Measurements from ENCODE around the gene ADAMTS2.

The ADAMTS2 gene

DNA sequence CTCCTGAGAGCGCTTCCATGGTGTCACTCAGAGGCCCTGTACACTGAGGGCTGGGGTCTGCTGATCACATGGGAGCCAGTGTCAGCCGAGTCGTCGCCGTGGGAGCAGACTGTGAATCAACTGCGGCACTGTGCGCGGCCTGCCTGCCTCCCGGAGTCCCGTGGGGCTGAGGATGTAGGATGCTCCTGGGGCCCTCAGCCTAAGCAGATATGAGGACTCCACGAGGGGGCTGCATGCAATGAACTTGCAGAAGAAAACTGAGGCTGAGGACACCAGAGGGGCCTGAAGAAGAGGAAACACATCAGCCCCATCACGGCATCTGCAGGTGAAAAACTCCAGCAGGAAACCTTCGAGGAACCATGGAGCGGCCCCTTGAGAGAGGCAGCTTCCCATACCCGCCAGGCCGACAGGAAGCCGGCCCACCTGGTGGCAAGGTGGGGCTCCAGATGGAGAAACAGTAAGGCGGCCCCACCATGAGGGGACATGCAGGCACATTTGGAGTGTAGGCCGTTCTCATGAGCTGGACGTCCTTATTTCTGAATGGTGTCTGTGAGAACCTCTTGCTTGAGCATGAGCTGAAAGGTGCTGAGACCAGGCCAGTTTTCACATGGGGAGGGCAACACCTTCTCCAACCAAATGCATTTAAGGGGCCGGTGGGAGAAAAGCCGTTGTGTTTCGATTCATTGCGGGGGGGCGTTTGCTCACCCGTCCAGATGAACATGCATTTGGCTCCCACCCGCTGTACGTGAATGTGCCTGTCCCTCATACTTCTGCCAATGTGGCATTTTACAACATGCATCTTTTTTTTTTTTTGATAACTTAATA is 35.2 kb upstream of the ADAMTS2 start:
- Histone ChIP-seq H3K9me3 (ENCODE audit: low read length) (no peaks in the 10 kb centered on the region), H3K4me3 (ENCODE audit: low read depth, low read length, poor library complexity, severe bottlenecking) (no peak overlapping the region), H3K27ac (ENCODE audit: low read depth, low read length, poor library complexity, severe bottlenecking) (no peak overlapping the region), H2AFZ (ENCODE audit: low read length) (no peak overlapping the region), H3K4me2 (ENCODE audit: low read length) (no peak overlapping the region), H3K36me3 (ENCODE audit: insufficient read depth, low read length) (no peaks in the 10 kb centered on the region), H3K9ac (ENCODE audit: low read length) (no peak overlapping the region), H3K4me1 (ENCODE audit: insufficient read depth, low read length, severe bottlenecking) (no peaks in the 10 kb centered on the region), H3K79me2 (ENCODE audit: insufficient read depth, low read length) (no peaks in the 10 kb centered on the region), H4K20me1 (ENCODE audit: insufficient read depth, low read length) (no peaks in the 10 kb centered on the region), H3K9me2 (ENCODE audit: low read depth, low read length) (no peaks in the 10 kb centered on the region), H3F3A (ENCODE audit: insufficient read depth, low read length) (no peaks in the 10 kb centered on the region), H3K27me3 (ENCODE audit: insufficient read depth, low read length) (no peaks in the 10 kb centered on the region)
- no peak for TF ChIP-seq EZH2 (IDR thresholded peaks at IDR 0.05; ENCODE audit: borderline replicate concordance, low read length)
- TF ChIP-seq, protein P1, sequence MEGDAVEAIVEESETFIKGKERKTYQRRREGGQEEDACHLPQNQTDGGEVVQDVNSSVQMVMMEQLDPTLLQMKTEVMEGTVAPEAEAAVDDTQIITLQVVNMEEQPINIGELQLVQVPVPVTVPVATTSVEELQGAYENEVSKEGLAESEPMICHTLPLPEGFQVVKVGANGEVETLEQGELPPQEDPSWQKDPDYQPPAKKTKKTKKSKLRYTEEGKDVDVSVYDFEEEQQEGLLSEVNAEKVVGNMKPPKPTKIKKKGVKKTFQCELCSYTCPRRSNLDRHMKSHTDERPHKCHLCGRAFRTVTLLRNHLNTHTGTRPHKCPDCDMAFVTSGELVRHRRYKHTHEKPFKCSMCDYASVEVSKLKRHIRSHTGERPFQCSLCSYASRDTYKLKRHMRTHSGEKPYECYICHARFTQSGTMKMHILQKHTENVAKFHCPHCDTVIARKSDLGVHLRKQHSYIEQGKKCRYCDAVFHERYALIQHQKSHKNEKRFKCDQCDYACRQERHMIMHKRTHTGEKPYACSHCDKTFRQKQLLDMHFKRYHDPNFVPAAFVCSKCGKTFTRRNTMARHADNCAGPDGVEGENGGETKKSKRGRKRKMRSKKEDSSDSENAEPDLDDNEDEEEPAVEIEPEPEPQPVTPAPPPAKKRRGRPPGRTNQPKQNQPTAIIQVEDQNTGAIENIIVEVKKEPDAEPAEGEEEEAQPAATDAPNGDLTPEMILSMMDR (IDR thresholded peaks at IDR 0.05; ENCODE audit: low read length): no peak

DNA sequence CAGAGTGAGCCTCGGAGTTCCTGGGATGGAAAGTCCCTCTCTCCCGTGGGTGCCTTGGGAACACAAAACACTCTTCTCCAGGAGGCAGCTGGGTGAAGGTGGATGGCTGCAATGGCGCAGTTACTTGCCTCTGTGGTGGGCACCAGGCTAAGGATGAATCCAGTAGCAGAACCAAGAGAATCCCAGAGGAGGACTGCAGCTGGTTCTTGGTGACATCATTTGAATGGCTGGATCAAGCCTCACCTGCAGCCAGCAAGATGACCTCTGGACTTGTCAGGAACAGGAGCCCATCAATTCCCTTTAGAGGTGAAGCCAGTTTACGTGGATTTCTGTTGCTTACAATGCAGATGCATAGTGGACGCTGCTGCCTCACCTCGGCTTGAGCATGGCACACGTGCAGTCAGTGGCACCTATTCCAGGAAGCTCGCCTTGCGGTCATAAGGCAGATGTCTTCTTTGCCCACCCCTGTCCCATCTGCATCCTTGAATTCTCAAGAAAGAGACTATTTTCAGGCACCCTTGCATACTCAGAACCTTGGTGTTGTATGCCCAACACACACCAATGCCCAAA is 34.1 kb upstream of the ADAMTS2 start:
- no peak overlapping the region for H3K27ac ChIP-seq (ENCODE audit: low read depth, low read length, poor library complexity, severe bottlenecking)
- no peaks in the 10 kb centered on the region for H3F3A ChIP-seq (ENCODE audit: insufficient read depth, low read length)

DNA sequence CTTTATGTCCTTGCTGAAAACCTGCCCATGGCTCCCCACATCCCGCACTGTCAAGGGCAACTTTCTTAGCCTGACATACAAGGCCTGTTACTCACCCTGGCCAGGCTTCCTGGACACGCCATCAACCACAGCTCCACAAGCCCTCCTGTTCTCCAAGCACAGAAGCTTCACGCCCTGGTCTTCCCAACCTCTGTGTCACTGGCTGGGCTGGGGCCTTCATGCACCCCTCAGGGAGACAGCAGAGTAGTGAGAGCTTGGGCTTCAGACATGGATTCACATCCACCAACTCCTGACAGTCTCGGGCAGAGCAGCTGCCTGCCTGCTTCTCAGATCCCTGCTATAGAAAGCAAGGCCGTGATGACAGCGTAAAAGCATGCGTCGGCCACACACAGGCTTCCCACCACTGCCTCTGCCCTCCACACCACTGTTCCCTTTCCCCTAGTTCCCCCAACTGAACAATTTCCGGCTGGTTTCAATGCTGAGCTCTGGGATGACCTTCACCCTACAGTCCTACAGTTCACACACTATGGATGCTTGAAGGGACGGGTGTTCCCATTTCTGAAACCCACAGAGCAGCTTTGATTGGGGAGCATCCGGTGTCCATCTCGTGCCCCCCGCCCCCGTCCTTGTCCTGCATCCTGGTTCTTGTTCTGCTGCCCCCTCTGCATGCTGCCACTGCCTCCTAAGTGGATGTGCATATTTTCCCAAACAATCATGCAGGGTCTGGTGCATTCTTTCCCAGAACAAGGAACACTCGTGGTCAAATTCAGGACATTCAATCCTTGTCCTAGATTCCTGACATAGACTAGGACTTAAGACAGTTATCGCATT is 33.4 kb upstream of the ADAMTS2 start:
- H3K4me2 ChIP-seq (ENCODE audit: low read length): no peak overlapping the region
- H2AFZ ChIP-seq (ENCODE audit: low read length): no peak overlapping the region

More for the DNA sequence above, 34.1 kb upstream of the ADAMTS2 start:
- no peaks in the 10 kb centered on the region for H3K4me1 ChIP-seq (ENCODE audit: insufficient read depth, low read length, severe bottlenecking)
- no peak overlapping the region for H3K9ac ChIP-seq (ENCODE audit: low read length)
- no peak overlapping the region for H3K4me3 ChIP-seq (ENCODE audit: low read depth, low read length, poor library complexity, severe bottlenecking)
- H3K27me3 ChIP-seq (ENCODE audit: insufficient read depth, low read length): no peaks in the 10 kb centered on the region
- no peak overlapping the region for H3K4me2 ChIP-seq (ENCODE audit: low read length)
- TF ChIP-seq, protein P1 (IDR thresholded peaks at IDR 0.05; ENCODE audit: low read length): no peak
- no peak for TF ChIP-seq EZH2 (IDR thresholded peaks at IDR 0.05; ENCODE audit: borderline replicate concordance, low read length)
- no peaks in the 10 kb centered on the region for H3K79me2 ChIP-seq (ENCODE audit: insufficient read depth, low read length)
- no peaks in the 10 kb centered on the region for H3K9me2 ChIP-seq (ENCODE audit: low read depth, low read length)
- no peaks in the 10 kb centered on the region for H3K9me3 ChIP-seq (ENCODE audit: low read length)
- H4K20me1 ChIP-seq (ENCODE audit: insufficient read depth, low read length): no peaks in the 10 kb centered on the region
- no peaks in the 10 kb centered on the region for H3K36me3 ChIP-seq (ENCODE audit: insufficient read depth, low read length)
- no peak overlapping the region for H2AFZ ChIP-seq (ENCODE audit: low read length)

More for the DNA sequence above, 33.4 kb upstream of the ADAMTS2 start:
- Histone ChIP-seq H4K20me1 (ENCODE audit: insufficient read depth, low read length) (no peaks in the 10 kb centered on the region), H3K36me3 (ENCODE audit: insufficient read depth, low read length) (no peaks in the 10 kb centered on the region), H3K79me2 (ENCODE audit: insufficient read depth, low read length) (no peaks in the 10 kb centered on the region), H3K4me1 (ENCODE audit: insufficient read depth, low read length, severe bottlenecking) (no peaks in the 10 kb centered on the region), H3K9me2 (ENCODE audit: low read depth, low read length) (no peaks in the 10 kb centered on the region), H3K9me3 (ENCODE audit: low read length) (no peaks in the 10 kb centered on the region), H3K27me3 (ENCODE audit: insufficient read depth, low read length) (no peaks in the 10 kb centered on the region), H3K9ac (ENCODE audit: low read length) (no peak overlapping the region), H3K27ac (ENCODE audit: low read depth, low read length, poor library complexity, severe bottlenecking) (no peak overlapping the region), H3K4me3 (ENCODE audit: low read depth, low read length, poor library complexity, severe bottlenecking) (no peak overlapping the region), H3F3A (ENCODE audit: insufficient read depth, low read length) (no peaks in the 10 kb centered on the region)
- TF ChIP-seq EZH2 (IDR thresholded peaks at IDR 0.05; ENCODE audit: borderline replicate concordance, low read length): no peak
- TF ChIP-seq, protein P1 (IDR thresholded peaks at IDR 0.05; ENCODE audit: low read length): no peak

Data from OCI-LY1 (cell line).